GM21619 (cell line): ENCODE results near the gene OR5C1.
A peak's percentile ranks its signal among the peaks of the same experiment; 100 is the strongest.
"Not testable (repeated sequence)": the region's sequence is repeated elsewhere in the genome, so short reads cannot be mapped to it uniquely, and the experiment has no call there.

Experiments
- ATAC-seq: cut with Tn5 transposase; IDR thresholded peaks from one replicate; pipeline ENCODE4 v1.9.1; 2021; ENCODE audit not compliant: unreplicated experiment

Gene OR5C1

GRCh38 chr9:122810306-122810946, 21.7 kb downstream of the OR5C1 start:
- ATAC-seq, result peak; percentile 89

- no peak for ATAC-seq
Observed at GRCh38 chr9:122812736-122813135, 24.0 kb downstream of the OR5C1 start.

GRCh38 chr9:122814545-122814944, 25.8 kb downstream of the OR5C1 start:
- no peak for ATAC-seq

GRCh38 chr9:122815544-122815943, 26.8 kb downstream of the OR5C1 start:
- no peak for ATAC-seq

GRCh38 chr9:122816163-122816867, 27.6 kb downstream of the OR5C1 start:
- ATAC-seq, result peak; percentile 74

- no peak for ATAC-seq
Observed at GRCh38 chr9:122819326-122819725, 30.6 kb downstream of the OR5C1 start.

GRCh38 chr9:122819791-122820489, 31.2 kb downstream of the OR5C1 start:
- no peak for ATAC-seq

GRCh38 chr9:122820490-122820845, 31.7 kb downstream of the OR5C1 start:
- ATAC-seq, result no peak

GRCh38 chr9:122821278-122821943, 32.7 kb downstream of the OR5C1 start:
- no peak for ATAC-seq

GRCh38 chr9:122822056-122822455, 33.3 kb downstream of the OR5C1 start:
- ATAC-seq, result no peak

- no peak for ATAC-seq
Observed at GRCh38 chr9:122822938-122823337, 34.2 kb downstream of the OR5C1 start.

GRCh38 chr9:122827761-122828093, 39.0 kb downstream of the OR5C1 start:
- peak; percentile 13 for ATAC-seq

GRCh38 chr9:122828965-122829284, 40.2 kb downstream of the OR5C1 start:
- not testable (repeated sequence) for ATAC-seq

GRCh38 chr9:122832194-122832593, 43.5 kb downstream of the OR5C1 start:
- ATAC-seq, result no peak

GRCh38 chr9:122835313-122835731, 46.6 kb downstream of the OR5C1 start:
- ATAC-seq, result no peak

- ATAC-seq, result no peak
Observed at GRCh38 chr9:122837266-122837850, 48.6 kb downstream of the OR5C1 start.

- ATAC-seq, result not testable (repeated sequence)
Observed at GRCh38 chr9:122838441-122838840, 49.7 kb downstream of the OR5C1 start.
